ENCODE results near the gene GPR179. TPM values are rescaled to one million over a fixed set of nuclear protein-coding genes. Genes with fewer than 3 reads are reported as not detected.

The GPR179 gene
- total and polyA plus RNA-seq, 2 donors, result 0.04 to 0.11 TPM

DNA sequence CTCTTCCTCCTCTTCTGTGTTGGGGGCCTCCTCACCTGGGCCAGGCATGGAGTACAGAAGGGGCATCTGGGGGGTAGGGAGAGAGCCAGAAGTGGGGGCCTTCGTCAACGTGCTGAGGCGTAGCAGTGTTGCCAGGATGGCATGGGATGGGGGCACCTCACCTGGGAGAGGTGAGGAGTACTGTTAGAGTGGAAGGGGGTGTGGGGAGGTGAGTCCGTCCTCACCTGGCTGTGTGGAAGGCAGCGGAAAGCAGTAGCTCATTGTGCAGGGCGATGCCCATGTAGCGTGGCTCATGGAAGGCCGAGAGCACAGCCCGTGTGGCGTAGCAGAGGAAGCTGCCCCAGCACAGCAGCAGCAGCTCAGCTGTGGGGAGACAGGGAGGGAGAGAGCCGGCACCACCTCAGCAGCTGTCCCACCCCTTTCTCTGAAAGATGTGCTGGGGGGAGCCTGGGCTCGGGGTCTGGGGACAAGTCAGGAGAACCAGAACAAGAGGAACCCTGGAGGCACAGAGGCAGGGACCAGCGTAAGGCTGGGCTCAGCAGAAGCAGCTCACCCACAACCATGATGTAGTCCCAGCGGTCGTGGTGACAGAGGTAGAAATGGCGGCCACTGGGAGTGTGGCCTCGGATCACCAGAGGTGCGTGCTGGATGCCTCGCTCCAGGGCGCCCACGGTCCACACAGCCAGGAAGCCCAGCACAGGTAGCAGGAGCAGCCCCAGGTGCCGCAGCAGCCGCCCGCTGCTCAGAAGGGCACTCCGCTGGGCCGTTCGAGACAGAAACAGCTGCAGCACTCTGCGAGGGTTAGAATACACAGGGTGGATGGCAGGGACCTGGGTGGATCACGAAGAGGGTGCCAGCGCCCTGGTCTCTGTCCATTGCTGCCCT, 9.0 kb downstream of the GPR179 start:
- no peak for DNase-seq (ENCODE audit: extremely low spot score)
- Histone ChIP-seq H3K4me3 (ENCODE audit: low read depth, low read length) (no peak overlapping the region), H3K4me1 (ENCODE audit: insufficient read depth) (no peaks in the 10 kb centered on the region), H3K36me3 (ENCODE audit: insufficient read depth) (no peaks in the 10 kb centered on the region), H3K27ac (ENCODE audit: low read depth) (no peak overlapping the region)
- WGBS, result 87% methylated on average over 30 of the region's 30 CpGs

DNA sequence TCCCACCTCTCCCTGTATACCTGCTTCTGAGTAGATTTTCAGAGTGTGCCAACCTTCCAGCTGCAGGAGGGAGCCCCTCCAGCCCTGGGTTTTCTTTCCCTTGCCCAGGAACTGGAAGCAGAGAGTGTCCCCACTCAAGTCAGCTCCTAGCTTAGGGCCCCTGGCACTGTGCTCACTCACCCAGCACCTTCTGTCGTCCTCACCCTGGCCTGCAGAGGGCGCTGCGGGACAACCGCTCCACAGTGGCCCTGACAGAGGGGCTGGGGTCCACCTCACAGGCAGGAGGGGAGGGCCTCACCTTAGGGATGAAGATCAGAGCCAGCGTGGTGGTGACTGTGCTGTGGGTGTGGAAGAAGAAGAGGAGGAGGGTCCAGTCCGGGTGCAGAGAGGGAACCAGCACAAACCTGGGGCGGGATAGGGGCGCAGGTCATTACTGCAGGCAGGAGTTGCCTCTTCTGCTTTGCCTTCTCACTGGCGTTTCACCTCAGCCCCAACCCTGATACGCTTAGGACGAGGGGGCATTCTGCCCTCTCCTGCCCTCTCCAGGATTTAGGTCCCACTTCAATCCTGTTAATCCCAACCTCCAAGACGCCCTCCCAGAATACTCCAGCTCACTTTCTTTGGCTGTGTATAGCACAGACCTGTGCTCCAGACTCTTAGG, 10.0 kb downstream of the GPR179 start:
- H3K27ac ChIP-seq (ENCODE audit: low read depth), result no peak overlapping the region
- H3K4me3 ChIP-seq (ENCODE audit: low read depth, low read length), result no peak overlapping the region
- WGBS, result 37% methylated on average over 12 of the region's 12 CpGs
- no peaks in the 10 kb centered on the region for H3K36me3 ChIP-seq (ENCODE audit: insufficient read depth)
- H3K4me1 ChIP-seq (ENCODE audit: insufficient read depth), result no peaks in the 10 kb centered on the region
- DNase-seq (ENCODE audit: extremely low spot score), result no peak

GRCh38 chr17:38332735-38333134, 11.0 kb downstream of the GPR179 start:
- DNase-seq (ENCODE audit: extremely low spot score), result no peak
- Histone ChIP-seq H3K4me3 (ENCODE audit: low read depth, low read length) (no peak overlapping the region), H3K27ac (ENCODE audit: low read depth) (no peak overlapping the region), H3K36me3 (ENCODE audit: insufficient read depth) (no peaks in the 10 kb centered on the region), H3K4me1 (ENCODE audit: insufficient read depth) (no peaks in the 10 kb centered on the region)
- WGBS, result 87% methylated on average over 7 of the region's 7 CpGs

DNA sequence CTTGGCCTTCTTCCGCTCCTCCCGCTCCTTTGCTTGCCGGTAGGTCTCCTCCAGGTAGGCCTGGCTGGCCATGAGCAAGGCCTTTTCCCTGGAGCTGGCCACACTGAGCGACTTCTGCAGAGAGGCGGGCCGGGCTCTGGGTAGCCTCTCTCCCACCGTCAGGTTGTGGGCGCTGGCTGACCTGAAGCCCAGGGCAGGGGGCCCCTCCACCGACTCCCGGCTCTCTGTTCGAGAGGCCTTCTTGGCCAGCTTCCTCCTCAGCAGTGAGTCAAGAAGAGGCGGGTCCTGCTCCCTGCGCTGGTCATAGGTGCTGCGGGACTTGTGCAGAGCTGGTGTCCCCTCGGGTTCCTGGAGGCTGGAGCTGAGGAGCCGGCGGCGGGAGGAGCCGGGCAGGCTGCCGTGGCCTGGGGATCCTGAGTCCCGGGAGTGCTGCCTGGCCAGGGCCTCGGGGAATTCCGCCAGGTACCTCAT, 12.8 kb downstream of the GPR179 start:
- no peak for DNase-seq (ENCODE audit: extremely low spot score)
- Histone ChIP-seq H3K27ac (ENCODE audit: low read depth) (no peak overlapping the region), H3K4me3 (ENCODE audit: low read depth, low read length) (no peak overlapping the region), H3K4me1 (ENCODE audit: insufficient read depth) (no peaks in the 10 kb centered on the region), H3K36me3 (ENCODE audit: insufficient read depth) (no peaks in the 10 kb centered on the region)
- WGBS, result 80% methylated on average over 23 of the region's 23 CpGs

GRCh38 chr17:38329808-38330730, 13.7 kb downstream of the GPR179 start:
- Histone ChIP-seq H3K27ac (ENCODE audit: low read depth) (no peak overlapping the region), H3K36me3 (ENCODE audit: insufficient read depth) (no peaks in the 10 kb centered on the region), H3K4me3 (ENCODE audit: low read depth, low read length) (no peak overlapping the region), H3K4me1 (ENCODE audit: insufficient read depth) (no peaks in the 10 kb centered on the region)
- no peak for DNase-seq (ENCODE audit: extremely low spot score)
- 89% methylated on average over 25 of the region's 25 CpGs for WGBS

- no peaks in the 10 kb centered on the region for H3K4me1 ChIP-seq (ENCODE audit: insufficient read depth)
- no peak overlapping the region for H3K27ac ChIP-seq (ENCODE audit: low read depth)
- no peaks in the 10 kb centered on the region for H3K36me3 ChIP-seq (ENCODE audit: insufficient read depth)
- H3K4me3 ChIP-seq (ENCODE audit: low read depth, low read length), result no peak overlapping the region
- DNase-seq (ENCODE audit: extremely low spot score), result no peak
- WGBS, result 78% methylated on average over 7 of the region's 7 CpGs
These were observed 14.5 kb downstream of the GPR179 start for GRCh38 chr17:38329284-38329683.

DNA sequence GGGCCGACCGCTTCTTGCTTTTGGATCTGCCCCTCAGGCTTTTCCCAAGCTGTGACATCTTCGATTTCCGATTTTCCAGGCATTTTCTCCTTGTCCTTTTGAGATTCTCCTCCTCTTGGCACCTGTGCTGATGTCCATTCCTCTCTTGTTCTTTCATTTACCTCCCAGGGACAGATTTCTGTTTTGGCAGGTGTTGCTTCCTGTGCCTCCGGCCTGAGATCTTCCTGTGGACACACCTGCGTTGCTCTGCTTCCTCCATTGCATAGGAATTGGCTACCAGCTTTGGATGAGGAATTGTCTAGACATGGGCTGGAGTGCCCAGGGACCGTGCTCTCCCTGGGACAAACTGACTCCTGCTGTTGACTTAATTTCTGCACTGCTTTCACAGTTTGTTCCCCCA, 15.1 kb downstream of the GPR179 start:
- 82% methylated on average over 7 of the region's 7 CpGs for WGBS
- no peak for DNase-seq (ENCODE audit: extremely low spot score)
- Histone ChIP-seq H3K4me3 (ENCODE audit: low read depth, low read length) (no peak overlapping the region), H3K27ac (ENCODE audit: low read depth) (no peak overlapping the region), H3K4me1 (ENCODE audit: insufficient read depth) (no peaks in the 10 kb centered on the region), H3K36me3 (ENCODE audit: insufficient read depth) (no peaks in the 10 kb centered on the region)

DNA sequence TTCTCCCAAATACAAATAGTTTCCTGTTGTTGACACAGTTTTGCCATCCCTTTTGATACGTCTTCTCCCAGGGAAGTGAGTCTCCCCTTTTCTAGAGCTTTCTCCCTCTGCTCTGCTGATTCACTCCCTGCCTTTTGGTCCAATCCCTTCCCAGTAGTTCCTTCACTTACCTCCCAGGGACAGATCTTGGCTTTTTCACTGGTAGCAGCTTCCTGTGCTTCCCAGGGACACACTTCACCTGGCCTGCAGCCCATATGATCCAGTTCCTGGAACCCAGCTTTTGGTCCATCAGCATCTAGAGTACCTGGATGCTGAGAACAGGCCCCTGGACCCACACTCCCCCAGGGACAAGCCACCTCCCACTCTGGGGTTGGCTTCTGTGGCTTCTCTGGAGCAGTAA, 15.8 kb downstream of the GPR179 start:
- H3K4me1 ChIP-seq (ENCODE audit: insufficient read depth), result no peaks in the 10 kb centered on the region
- H3K27ac ChIP-seq (ENCODE audit: low read depth), result no peak overlapping the region
- no peak for DNase-seq (ENCODE audit: extremely low spot score)
- WGBS, result 63% methylated on average over 1 of the region's 1 CpG
- H3K4me3 ChIP-seq (ENCODE audit: low read depth, low read length), result no peak overlapping the region
- H3K36me3 ChIP-seq (ENCODE audit: insufficient read depth), result no peaks in the 10 kb centered on the region

DNA sequence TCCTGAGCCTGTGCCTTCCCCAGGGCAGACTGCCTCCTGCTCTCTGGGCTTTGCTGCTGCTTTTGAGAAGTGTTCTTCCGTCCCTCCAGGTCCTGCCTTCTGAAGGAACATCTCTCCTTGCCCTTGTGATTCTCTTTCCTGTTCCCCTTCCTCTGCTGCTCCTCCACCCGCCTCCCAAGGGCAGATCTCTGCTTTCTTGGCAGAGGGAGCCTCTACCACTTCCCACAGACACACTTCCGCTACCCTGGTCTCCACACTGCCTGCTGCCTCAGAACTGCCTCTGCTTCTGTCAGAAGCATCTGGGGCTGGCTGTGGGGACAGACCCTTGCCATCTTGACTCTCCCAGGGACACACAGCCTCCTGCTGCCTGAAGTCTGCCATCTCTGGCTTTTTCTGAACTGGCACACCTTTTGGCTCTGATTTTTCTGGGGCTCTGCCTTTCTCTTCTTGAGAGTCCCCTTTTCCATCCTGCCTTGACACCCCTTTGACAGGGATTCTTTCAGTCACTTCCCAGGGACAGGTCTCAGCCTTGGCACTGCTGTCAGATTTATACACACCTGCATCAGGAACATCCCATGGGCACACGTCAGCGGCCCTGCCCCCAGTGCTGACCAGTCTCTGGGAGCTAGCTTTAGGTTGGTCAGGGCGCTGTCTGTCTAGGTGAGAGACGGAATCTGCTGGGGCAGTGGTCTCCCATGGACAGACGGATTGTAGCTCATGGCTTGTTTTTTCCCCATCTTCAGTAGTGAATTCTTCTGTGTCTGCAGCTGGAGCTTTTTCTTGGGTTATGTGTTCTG, 16.6 kb downstream of the GPR179 start:
- H3K4me3 ChIP-seq (ENCODE audit: low read depth, low read length), result no peak overlapping the region
- WGBS, result 75% methylated on average over 8 of the region's 8 CpGs

GRCh38 chr17:38325221-38325851, 18.4 kb downstream of the GPR179 start:
- no peaks in the 10 kb centered on the region for H3K36me3 ChIP-seq (ENCODE audit: insufficient read depth)
- no peak overlapping the region for H3K4me3 ChIP-seq (ENCODE audit: low read depth, low read length)
- no peak overlapping the region for H3K27ac ChIP-seq (ENCODE audit: low read depth)
- no peak for DNase-seq (ENCODE audit: extremely low spot score)
- WGBS, result 38% methylated on average over 5 of the region's 5 CpGs
- H3K4me1 ChIP-seq (ENCODE audit: insufficient read depth), result peaks cover under 1% of the 10 kb centered on the region

More for the DNA sequence above, 16.6 kb downstream of the GPR179 start:
- Histone ChIP-seq H3K4me1 (ENCODE audit: insufficient read depth) (no peaks in the 10 kb centered on the region), H3K36me3 (ENCODE audit: insufficient read depth) (no peaks in the 10 kb centered on the region), H3K27ac (ENCODE audit: low read depth) (no peak overlapping the region)
- DNase-seq (ENCODE audit: extremely low spot score), result no peak

- no peak overlapping the region for H3K27ac ChIP-seq (ENCODE audit: low read depth)
- 86% methylated on average over 2 of the region's 2 CpGs for WGBS
These were observed 19.0 kb downstream of the GPR179 start for GRCh38 chr17:38324772-38325171.

DNA sequence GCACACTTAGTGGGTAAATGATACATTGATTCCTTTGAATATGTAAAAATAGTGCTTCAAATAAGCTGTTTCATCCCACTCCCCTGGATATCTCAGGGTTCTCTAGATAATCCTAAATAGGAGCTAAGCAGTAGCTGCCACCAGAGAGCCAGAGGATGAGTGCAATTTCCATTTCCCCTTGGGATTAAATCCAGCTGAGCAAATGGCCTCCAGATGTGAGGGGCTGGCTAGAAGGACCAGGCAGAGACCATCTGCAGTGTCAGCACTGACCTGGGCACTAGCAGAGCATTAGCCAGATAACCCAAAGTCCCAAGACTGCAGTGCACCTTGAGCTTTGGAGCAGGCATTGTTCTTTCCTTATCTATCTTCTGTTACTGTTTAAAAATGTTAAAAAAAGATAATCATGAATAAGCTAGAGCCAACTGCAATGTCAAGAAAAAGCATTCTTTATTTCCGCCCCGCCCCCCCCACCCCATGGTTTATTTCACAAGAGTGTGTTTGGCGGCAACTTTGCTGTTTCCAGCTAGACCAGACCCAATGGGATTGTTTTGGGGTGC, 19.5 kb downstream of the GPR179 start:
- Histone ChIP-seq H3K27ac (ENCODE audit: low read depth) (no peak overlapping the region), H3K4me3 (ENCODE audit: low read depth, low read length) (no peak overlapping the region), H3K4me1 (ENCODE audit: insufficient read depth) (peaks cover 1% of the 10 kb centered on the region), H3K36me3 (ENCODE audit: insufficient read depth) (no peaks in the 10 kb centered on the region)
- DNase-seq (ENCODE audit: extremely low spot score), result no peak
- WGBS, result 88% methylated on average over 3 of the region's 3 CpGs

More at GRCh38 chr17:38324772-38325171, 19.0 kb downstream of the GPR179 start:
- Histone ChIP-seq H3K36me3 (ENCODE audit: insufficient read depth) (no peaks in the 10 kb centered on the region), H3K4me3 (ENCODE audit: low read depth, low read length) (no peak overlapping the region), H3K4me1 (ENCODE audit: insufficient read depth) (peaks cover 1% of the 10 kb centered on the region)
- no peak for DNase-seq (ENCODE audit: extremely low spot score)

All from urinary bladder (tissue), 4 donors.